Endodermal cell (in vitro differentiated cells): Measurements from ENCODE around the gene DHRS2. TPM values are rescaled to one million over a fixed set of nuclear protein-coding genes. Genes with fewer than 3 reads are reported as not detected.

Source experiments
- DNase-seq: peaks from one replicate; pipeline ENCODE4 v3.0.0-alpha.2; 2017
- H3K27ac ChIP-seq: 2 replicates; pipeline ENCODE4 v1.5.1; 2013; ENCODE audit warnings: mild to moderate bottlenecking, low read depth, low read length, moderate library complexity
- H3K27me3 ChIP-seq: 2 replicates; pipeline ENCODE4 v1.6.1; 2013; ENCODE audit warnings: mild to moderate bottlenecking, low read length, moderate library complexity; ENCODE audit not compliant: insufficient read depth, control insufficient read depth, poor library complexity, severe bottlenecking
- H3K36me3 ChIP-seq: 2 replicates; pipeline ENCODE4 v1.7.0; 2013; ENCODE audit warnings: mild to moderate bottlenecking, low read length, moderate library complexity; ENCODE audit not compliant: control insufficient read depth, insufficient read depth
- H3K4me1 ChIP-seq: one replicate; pipeline ENCODE4 v1.7.0; 2013; ENCODE audit warnings: low read length; ENCODE audit not compliant: control insufficient read depth, insufficient read depth
- H3K4me3 ChIP-seq: 2 replicates; pipeline ENCODE4 v1.5.1; 2013; ENCODE audit warnings: mild to moderate bottlenecking, low read length, moderate library complexity
- H3K9ac ChIP-seq: 2 replicates; pipeline ENCODE4 v1.6.1; 2013; ENCODE audit warnings: mild to moderate bottlenecking, low read length, moderate library complexity; ENCODE audit not compliant: poor library complexity, severe bottlenecking; ENCODE audit errors: extremely low read depth
- H3K9me3 ChIP-seq: 2 replicates; pipeline ENCODE4 v1.6.1; 2013; ENCODE audit warnings: mild to moderate bottlenecking, low read length, moderate library complexity; ENCODE audit not compliant: control insufficient read depth
- H3K27ac Mint-ChIP-seq: 2 replicates; pipeline ENCODE4 v1.8.0; 2020; ENCODE audit warnings: mixed read lengths
- H3K27me3 Mint-ChIP-seq: 2 replicates; pipeline ENCODE4 v1.8.0; 2021; ENCODE audit warnings: mild to moderate bottlenecking, mixed read lengths; ENCODE audit not compliant: insufficient read depth
- H3K36me3 Mint-ChIP-seq: 2 replicates; pipeline ENCODE4 v1.8.0; 2020; ENCODE audit warnings: low read depth, mixed read lengths
- H3K4me1 Mint-ChIP-seq: 2 replicates; pipeline ENCODE4 v1.8.0; 2020; ENCODE audit warnings: mixed read lengths
- H3K4me3 Mint-ChIP-seq: 2 replicates; pipeline ENCODE4 v1.8.0; 2020; ENCODE audit warnings: mild to moderate bottlenecking, moderate library complexity, mixed read lengths
- H3K9me3 Mint-ChIP-seq: 2 replicates; pipeline ENCODE4 v1.8.0; 2020; ENCODE audit warnings: mild to moderate bottlenecking, mixed read lengths
- WGBS, 2 experiments: methylation state at CpG; one replicate each; pipeline versions ENCODE4 v1.1.5 to v1.1.7; 2013; ENCODE audit warnings: missing lambda C conversion rate in 2 of 2, mixed read lengths in 1 of 2; ENCODE audit not compliant: insufficient coverage in 1 of 2, insufficient read length in 1 of 2; 5-methylcytosine and 5-hydroxymethylcytosine counted together
- total RNA-seq, 2 donors: library from RNA; stranded (reverse); fragmentation: NEBNext Ultra II Directional in 1 of 2; extraction: Animal tissue kit (Norgen Biotek cat#: 25700) in 1 of 2; gene quantifications; 2 replicates in 1 of 2; 3 replicates in 1 of 2; pipeline ENCODE4 v1.2.1, GENCODE V29; 2021
- TF ChIP-seq, protein P1 (sequence below): fragments of 200-600 bp; sonication (generic); conservative IDR thresholded peaks from 2 replicates; pipeline ENCODE4 v1.5.0; 2021; ENCODE audit warnings: antibody characterized with exemption, mild to moderate bottlenecking

The DHRS2 gene
- total RNA-seq, 2 donors from 2014 or later: 0.66 to 1.2 TPM

DNA sequence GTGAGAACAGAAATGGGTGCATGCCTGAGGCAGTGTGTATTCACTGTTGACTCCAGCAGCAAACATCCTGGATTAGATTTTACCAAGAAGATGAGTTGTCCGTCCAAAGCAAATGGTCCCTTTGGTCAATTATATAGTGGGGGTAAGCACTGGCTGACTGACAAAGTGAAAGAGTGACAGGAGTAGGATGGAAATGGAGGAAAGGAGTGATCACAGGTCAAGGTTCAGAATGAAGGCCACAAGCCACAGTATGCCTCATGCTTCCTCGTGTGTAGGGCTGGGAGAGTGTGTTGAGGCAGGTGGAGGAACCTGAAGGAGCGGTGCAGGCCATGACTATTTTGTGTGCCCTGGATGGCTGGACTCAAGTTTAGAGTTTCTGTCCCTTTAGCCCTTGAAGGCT, 14.3 kb downstream of the DHRS2 start:
- Mint-ChIP-seq H3K4me3 (no peak overlapping the region), H3K36me3 (no peaks in the 10 kb centered on the region), H3K9me3 (no peaks in the 10 kb centered on the region), H3K27ac (no peak overlapping the region), H3K4me1 (peaks cover 5% of the 10 kb centered on the region), H3K27me3 (peaks cover 8% of the 10 kb centered on the region)
- Histone ChIP-seq H3K9me3 (no peaks in the 10 kb centered on the region), H3K4me1 (no peaks in the 10 kb centered on the region), H3K9ac (no peak overlapping the region), H3K27ac (no peak overlapping the region), H3K27me3 (no peaks in the 10 kb centered on the region), H3K4me3 (no peak overlapping the region), H3K36me3 (no peaks in the 10 kb centered on the region)
- no peak for DNase-seq
- 81 to 100% methylated on average over 3 of the region's 3 CpGs for WGBS, 2 experiments
- TF ChIP-seq, protein P1, sequence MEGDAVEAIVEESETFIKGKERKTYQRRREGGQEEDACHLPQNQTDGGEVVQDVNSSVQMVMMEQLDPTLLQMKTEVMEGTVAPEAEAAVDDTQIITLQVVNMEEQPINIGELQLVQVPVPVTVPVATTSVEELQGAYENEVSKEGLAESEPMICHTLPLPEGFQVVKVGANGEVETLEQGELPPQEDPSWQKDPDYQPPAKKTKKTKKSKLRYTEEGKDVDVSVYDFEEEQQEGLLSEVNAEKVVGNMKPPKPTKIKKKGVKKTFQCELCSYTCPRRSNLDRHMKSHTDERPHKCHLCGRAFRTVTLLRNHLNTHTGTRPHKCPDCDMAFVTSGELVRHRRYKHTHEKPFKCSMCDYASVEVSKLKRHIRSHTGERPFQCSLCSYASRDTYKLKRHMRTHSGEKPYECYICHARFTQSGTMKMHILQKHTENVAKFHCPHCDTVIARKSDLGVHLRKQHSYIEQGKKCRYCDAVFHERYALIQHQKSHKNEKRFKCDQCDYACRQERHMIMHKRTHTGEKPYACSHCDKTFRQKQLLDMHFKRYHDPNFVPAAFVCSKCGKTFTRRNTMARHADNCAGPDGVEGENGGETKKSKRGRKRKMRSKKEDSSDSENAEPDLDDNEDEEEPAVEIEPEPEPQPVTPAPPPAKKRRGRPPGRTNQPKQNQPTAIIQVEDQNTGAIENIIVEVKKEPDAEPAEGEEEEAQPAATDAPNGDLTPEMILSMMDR: no peak

GRCh38 chr14:23653051-23653450, 16.9 kb downstream of the DHRS2 start:
- Histone ChIP-seq H3K27me3 (no peaks in the 10 kb centered on the region), H3K27ac (no peak overlapping the region), H3K4me3 (no peak overlapping the region), H3K36me3 (no peaks in the 10 kb centered on the region), H3K9ac (no peak overlapping the region), H3K4me1 (no peaks in the 10 kb centered on the region), H3K9me3 (no peaks in the 10 kb centered on the region)
- H3K4me1 Mint-ChIP-seq: peaks cover 5% of the 10 kb centered on the region
- H3K27ac Mint-ChIP-seq: no peak overlapping the region
- no peak for DNase-seq
- H3K4me3 Mint-ChIP-seq: no peak overlapping the region
- peaks cover 2% of the 10 kb centered on the region for H3K9me3 Mint-ChIP-seq
- peaks cover 8% of the 10 kb centered on the region for H3K27me3 Mint-ChIP-seq
- TF ChIP-seq, protein P1: no peak
- H3K36me3 Mint-ChIP-seq: no peaks in the 10 kb centered on the region
- 50 to 86% methylated on average over 1 of the region's 1 CpG for WGBS, 2 experiments

- no peak overlapping the region for H3K27ac ChIP-seq
These were observed 18.1 kb downstream of the DHRS2 start for GRCh38 chr14:23654231-23654630.

More at GRCh38 chr14:23654231-23654630, 18.1 kb downstream of the DHRS2 start:
- H3K4me3 ChIP-seq: no peak overlapping the region
- H3K4me1 ChIP-seq: peaks cover 5% of the 10 kb centered on the region
- H3K4me3 Mint-ChIP-seq: no peak overlapping the region
- H3K27me3 Mint-ChIP-seq: peaks cover 10% of the 10 kb centered on the region
- H3K27ac Mint-ChIP-seq: no peak overlapping the region
- no peaks in the 10 kb centered on the region for H3K36me3 Mint-ChIP-seq
- no peaks in the 10 kb centered on the region for H3K27me3 ChIP-seq
- no peaks in the 10 kb centered on the region for H3K9me3 ChIP-seq
- 79% methylated on average over 2 to 6 of the region's 6 CpGs for WGBS, 2 experiments
- no peaks in the 10 kb centered on the region for H3K36me3 ChIP-seq
- peaks cover 2% of the 10 kb centered on the region for H3K9me3 Mint-ChIP-seq
- DNase-seq: no peak
- H3K4me1 Mint-ChIP-seq: peaks cover 12% of the 10 kb centered on the region
- TF ChIP-seq, protein P1: no peak
- H3K9ac ChIP-seq: no peak overlapping the region
